ENCODE measurements around the gene PYGB. TPM values are rescaled to one million over a fixed set of nuclear protein-coding genes. Genes with fewer than 3 reads are reported as not detected.

PYGB gene
- total and polyA plus RNA-seq, 8 donors, result 17.4 to 37.2 (median 24.2) TPM

DNA sequence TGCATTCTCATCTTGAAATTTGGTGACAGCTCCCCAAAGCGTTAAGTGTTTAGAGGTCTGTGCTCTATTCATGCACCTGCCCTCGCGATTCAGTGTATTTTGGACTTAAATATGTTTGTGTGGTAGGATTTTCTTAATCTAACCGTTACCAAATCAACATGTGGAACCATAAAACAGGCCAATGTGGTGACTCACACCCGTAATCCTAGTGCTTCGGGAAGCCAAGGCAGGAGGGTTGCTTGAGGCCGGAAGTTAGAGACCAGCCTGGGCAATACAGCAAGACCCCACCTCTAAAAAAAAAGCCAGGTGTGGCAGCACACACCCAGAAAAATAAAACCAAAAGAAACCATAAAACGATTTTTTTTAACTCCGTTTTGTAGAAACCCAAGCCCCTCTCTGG lies 31.5 kb downstream of the PYGB start:
- no peaks in the 10 kb centered on the region for H3K9me3 ChIP-seq
- ATAC-seq (no peak), FAIRE-seq (no peak), DNase-seq (peak in 3 of 6 donors; percentile 2 to 6 (median 5))
- no peak overlapping the region for H3K4me3 ChIP-seq
- H3K4me1 ChIP-seq, result peaks cover 0 to 4% (median 0%) of the 10 kb centered on the region in 3 donors
- H3K27ac ChIP-seq, result peak overlapping the region in 1 of 4 donors; percentile 22
- WGBS, 2 donors, result 80% methylated on average over 9 of the region's 9 CpGs
- TF ChIP-seq, protein P1, sequence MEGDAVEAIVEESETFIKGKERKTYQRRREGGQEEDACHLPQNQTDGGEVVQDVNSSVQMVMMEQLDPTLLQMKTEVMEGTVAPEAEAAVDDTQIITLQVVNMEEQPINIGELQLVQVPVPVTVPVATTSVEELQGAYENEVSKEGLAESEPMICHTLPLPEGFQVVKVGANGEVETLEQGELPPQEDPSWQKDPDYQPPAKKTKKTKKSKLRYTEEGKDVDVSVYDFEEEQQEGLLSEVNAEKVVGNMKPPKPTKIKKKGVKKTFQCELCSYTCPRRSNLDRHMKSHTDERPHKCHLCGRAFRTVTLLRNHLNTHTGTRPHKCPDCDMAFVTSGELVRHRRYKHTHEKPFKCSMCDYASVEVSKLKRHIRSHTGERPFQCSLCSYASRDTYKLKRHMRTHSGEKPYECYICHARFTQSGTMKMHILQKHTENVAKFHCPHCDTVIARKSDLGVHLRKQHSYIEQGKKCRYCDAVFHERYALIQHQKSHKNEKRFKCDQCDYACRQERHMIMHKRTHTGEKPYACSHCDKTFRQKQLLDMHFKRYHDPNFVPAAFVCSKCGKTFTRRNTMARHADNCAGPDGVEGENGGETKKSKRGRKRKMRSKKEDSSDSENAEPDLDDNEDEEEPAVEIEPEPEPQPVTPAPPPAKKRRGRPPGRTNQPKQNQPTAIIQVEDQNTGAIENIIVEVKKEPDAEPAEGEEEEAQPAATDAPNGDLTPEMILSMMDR (IDR thresholded peaks at IDR 0.05), result no peak
- intact Hi-C loops (cut with DNase I), result no loop called here
- no peaks in the 10 kb centered on the region for H3K27me3 ChIP-seq
- peaks cover 0 to 46% (median 3%) of the 10 kb centered on the region in 3 donors for H3K36me3 ChIP-seq

DNA sequence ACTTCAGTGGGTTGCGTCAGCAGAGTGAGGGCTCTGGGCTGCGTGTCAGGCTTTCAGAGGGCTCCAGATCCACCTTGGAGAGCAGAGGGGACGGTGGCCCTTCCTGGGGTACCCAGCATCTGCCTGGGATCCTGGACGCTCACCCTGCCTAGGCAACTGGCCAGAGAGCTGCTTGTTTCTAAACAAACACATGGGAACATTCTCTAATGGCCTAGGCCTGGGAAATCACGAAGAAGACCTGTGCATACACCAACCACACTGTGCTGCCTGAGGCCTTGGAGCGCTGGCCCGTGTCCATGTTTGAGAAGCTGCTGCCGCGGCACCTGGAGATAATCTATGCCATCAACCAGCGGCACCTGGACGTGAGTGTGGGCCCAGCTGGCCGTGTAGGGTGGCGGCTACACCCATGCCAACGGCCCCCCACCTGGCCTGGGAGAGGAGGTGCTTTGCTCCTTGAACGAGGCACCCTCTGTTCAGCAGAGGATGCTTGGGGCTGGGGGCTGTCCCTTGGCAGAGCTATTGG lies 32.2 kb downstream of the PYGB start:
- 28 to 36% methylated on average over 15 of the region's 15 CpGs for WGBS, 2 donors

DNA sequence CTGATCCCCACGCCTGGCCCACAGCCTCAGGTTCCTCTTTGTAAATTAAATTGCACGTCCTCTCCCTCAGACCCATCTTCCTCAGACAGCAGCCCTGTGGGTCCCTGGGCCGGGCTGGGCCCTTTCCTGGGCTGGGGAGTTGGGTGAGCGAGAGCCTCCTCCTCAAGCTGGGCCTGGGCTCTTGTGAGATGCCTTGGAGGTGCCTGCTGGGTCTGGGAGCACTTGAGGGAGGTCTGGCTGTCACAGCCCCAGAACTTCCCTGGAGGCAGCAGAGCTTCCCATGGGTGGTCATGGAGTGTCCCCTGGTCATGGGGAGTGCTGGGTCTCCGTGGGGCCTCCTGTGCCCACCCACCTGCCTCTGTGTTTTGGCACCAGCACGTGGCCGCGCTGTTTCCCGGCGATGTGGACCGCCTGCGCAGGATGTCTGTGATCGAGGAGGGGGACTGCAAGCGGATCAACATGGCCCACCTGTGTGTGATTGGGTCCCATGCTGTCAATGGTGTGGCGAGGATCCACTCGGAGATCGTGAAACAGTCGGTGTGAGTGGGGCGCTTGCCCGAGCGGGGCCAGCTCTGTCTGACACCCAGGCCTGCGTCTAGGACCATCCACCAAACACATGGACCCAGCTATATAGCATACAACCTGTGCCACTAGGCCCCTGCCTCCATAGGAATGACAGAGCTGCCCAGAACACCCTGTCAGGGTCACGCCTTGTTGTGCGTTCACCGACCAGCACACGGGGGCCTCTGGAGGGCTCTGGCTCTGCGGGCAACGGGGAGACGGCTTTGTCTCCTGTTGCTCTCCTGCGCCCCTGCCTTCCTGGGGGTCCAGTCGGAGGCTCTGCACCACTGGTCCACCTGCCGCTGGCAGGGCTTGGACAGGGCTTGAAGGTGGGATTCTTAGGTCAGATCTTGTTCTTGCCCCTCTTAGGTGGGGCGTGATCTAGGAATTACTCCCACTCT lies 33.0 kb downstream of the PYGB start:
- FAIRE-seq (no peak), ATAC-seq (no peak), DNase-seq (peak in 5 of 6 donors; percentile 2 to 75 (median 11))
- H3K27ac ChIP-seq, result peak overlapping the region in 2 of 4 donors; percentile 22 to 33
- intact Hi-C loops (cut with DNase I), result no loop called here
- peaks cover 0 to 43% (median 0%) of the 10 kb centered on the region in 3 donors for H3K36me3 ChIP-seq
- TF ChIP-seq, protein P1 (IDR thresholded peaks at IDR 0.05), result no peak
- no peak overlapping the region for H3K4me3 ChIP-seq
- H3K27me3 ChIP-seq, result no peaks in the 10 kb centered on the region
- peaks cover 0 to 4% (median 0%) of the 10 kb centered on the region in 3 donors for H3K4me1 ChIP-seq
- 94 to 95% methylated on average over 33 of the region's 33 CpGs for WGBS, 2 donors
- no peaks in the 10 kb centered on the region for H3K9me3 ChIP-seq

More for the DNA sequence above, 32.2 kb downstream of the PYGB start:
- no peaks in the 10 kb centered on the region for H3K9me3 ChIP-seq
- peak overlapping the region in 2 of 4 donors; percentile 22 to 33 for H3K27ac ChIP-seq
- intact Hi-C loops (cut with DNase I), result no loop called here
- peaks cover 0 to 40% (median 0%) of the 10 kb centered on the region in 3 donors for H3K36me3 ChIP-seq
- no peak overlapping the region for H3K4me3 ChIP-seq
- no peak for FAIRE-seq
- peaks cover 0 to 4% (median 0%) of the 10 kb centered on the region in 3 donors for H3K4me1 ChIP-seq
- H3K27me3 ChIP-seq, result no peaks in the 10 kb centered on the region
- peak; percentile 34 to 93 (median 83) for DNase-seq
- ATAC-seq, result peak; percentile 81 to 90 (median 85)
- TF ChIP-seq, protein P1 (IDR thresholded peaks at IDR 0.05), result no peak

DNA sequence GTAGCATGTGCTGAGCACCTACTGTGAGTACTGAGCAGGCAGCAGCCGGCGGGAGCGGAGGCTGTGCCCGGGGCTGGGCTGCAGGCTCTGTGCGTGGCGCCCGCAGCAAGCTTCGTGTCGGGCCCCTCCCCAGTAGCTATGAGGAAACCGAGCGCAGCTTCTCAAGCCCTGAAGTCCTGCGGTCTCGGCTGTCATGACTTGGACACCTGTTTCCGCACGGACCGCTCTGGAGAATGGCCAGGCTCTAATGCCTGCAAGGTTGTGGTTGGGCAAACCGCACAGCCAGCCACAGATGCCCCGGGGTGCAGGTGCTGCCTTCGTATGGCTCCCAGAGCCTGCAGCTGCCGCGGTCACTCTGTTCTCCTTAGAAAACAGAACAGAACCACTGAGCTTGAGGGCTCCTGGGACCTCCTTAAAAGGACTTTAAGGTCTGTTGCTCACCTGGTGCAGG lies 33.7 kb downstream of the PYGB start:
- H3K36me3 ChIP-seq, result peaks cover 0 to 44% (median 0%) of the 10 kb centered on the region in 3 donors
- no peak overlapping the region for H3K27ac ChIP-seq
- ATAC-seq (no peak), DNase-seq (peak in 4 of 6 donors; percentile 2 to 39 (median 23)), FAIRE-seq (no peak)
- H3K27me3 ChIP-seq, result no peaks in the 10 kb centered on the region
- H3K4me1 ChIP-seq, result peaks cover 0 to 4% (median 0%) of the 10 kb centered on the region in 3 donors
- H3K9me3 ChIP-seq, result no peaks in the 10 kb centered on the region
- intact Hi-C loops (cut with DNase I), result no loop called here
- WGBS, 2 donors, result 91 to 92% methylated on average over 21 of the region's 21 CpGs
- TF ChIP-seq, protein P1 (IDR thresholded peaks at IDR 0.05), result no peak
- no peak overlapping the region for H3K4me3 ChIP-seq

Data from pancreas (tissue), 10 donors.